Measurements from ENCODE around the gene THADA. TPM values are rescaled to one million over a fixed set of nuclear protein-coding genes. Genes with fewer than 3 reads are reported as not detected.

The THADA gene
- total RNA-seq, 1 donor from 2014 or later, result 32.9 TPM

- peaks cover 13% of the 10 kb centered on the region for H3K4me1 ChIP-seq
- intact Hi-C loops (cut with DNase I), result no loop called here
- no peak for TF ChIP-seq CTCF (IDR thresholded peaks at IDR 0.05)
These were observed 318.9 kb downstream of the THADA start for GRCh38 chr2:43276962-43277391.

GRCh38 chr2:43276266-43276941, 319.4 kb downstream of the THADA start:
- DNase-seq (no peak), ATAC-seq (peak; percentile 60)
- Histone ChIP-seq H3K27me3 (no peaks in the 10 kb centered on the region), H3K4me1 (peaks cover 13% of the 10 kb centered on the region), H3K4me3 (no peak overlapping the region), H3K36me3 (peaks cover 5% of the 10 kb centered on the region), H3K27ac (peak overlapping the region; percentile 47), H3K9me3 (no peaks in the 10 kb centered on the region)
- TF ChIP-seq CTCF (IDR thresholded peaks at IDR 0.05), result no peak
- intact Hi-C loops (cut with DNase I), result no loop called here

More at GRCh38 chr2:43276962-43277391, 318.9 kb downstream of the THADA start:
- Histone ChIP-seq H3K9me3 (no peaks in the 10 kb centered on the region), H3K27me3 (no peaks in the 10 kb centered on the region), H3K4me3 (no peak overlapping the region), H3K27ac (peak overlapping the region; percentile 47), H3K36me3 (peaks cover 5% of the 10 kb centered on the region)
- no peak for DNase-seq
- ATAC-seq, result peak; percentile 68

- DNase-seq (no peak), ATAC-seq (no peak)
- H3K27me3 ChIP-seq, result no peaks in the 10 kb centered on the region
- no peak for TF ChIP-seq CTCF (IDR thresholded peaks at IDR 0.05)
- H3K4me3 ChIP-seq, result no peak overlapping the region
- H3K9me3 ChIP-seq, result no peaks in the 10 kb centered on the region
- H3K27ac ChIP-seq, result no peak overlapping the region
- peaks cover 21% of the 10 kb centered on the region for H3K4me1 ChIP-seq
- H3K36me3 ChIP-seq, result peaks cover 5% of the 10 kb centered on the region
- intact Hi-C loops (cut with DNase I), result no loop called here
These were observed 321.1 kb downstream of the THADA start for GRCh38 chr2:43274721-43275120.

GRCh38 chr2:43274055-43274454, 321.8 kb downstream of the THADA start:
- intact Hi-C loops (cut with DNase I), result no loop called here
- Histone ChIP-seq H3K4me1 (peaks cover 27% of the 10 kb centered on the region), H3K4me3 (no peak overlapping the region), H3K36me3 (peaks cover 5% of the 10 kb centered on the region), H3K27ac (no peak overlapping the region), H3K27me3 (no peaks in the 10 kb centered on the region), H3K9me3 (no peaks in the 10 kb centered on the region)
- no peak for DNase-seq
- no peak for TF ChIP-seq CTCF (IDR thresholded peaks at IDR 0.05)
- ATAC-seq, result no peak

- peaks cover 3% of the 10 kb centered on the region for H3K36me3 ChIP-seq
- H3K4me1 ChIP-seq, result peaks cover 32% of the 10 kb centered on the region
- DNase-seq, result no peak
- H3K4me3 ChIP-seq, result no peak overlapping the region
- no peaks in the 10 kb centered on the region for H3K27me3 ChIP-seq
- ATAC-seq, result no peak
- H3K27ac ChIP-seq, result no peak overlapping the region
- no peaks in the 10 kb centered on the region for H3K9me3 ChIP-seq
- TF ChIP-seq CTCF (IDR thresholded peaks at IDR 0.05), result no peak
- intact Hi-C loops (cut with DNase I), result no loop called here
These were observed 322.3 kb downstream of the THADA start for GRCh38 chr2:43273529-43273928.
